ENCODE data around the gene HMCN2. TPM values are rescaled to one million over a fixed set of nuclear protein-coding genes. Genes with fewer than 3 reads are reported as not detected.

The HMCN2 gene
- total RNA-seq, 1 donor from 2014 or later, result 0.06 TPM

DNA sequence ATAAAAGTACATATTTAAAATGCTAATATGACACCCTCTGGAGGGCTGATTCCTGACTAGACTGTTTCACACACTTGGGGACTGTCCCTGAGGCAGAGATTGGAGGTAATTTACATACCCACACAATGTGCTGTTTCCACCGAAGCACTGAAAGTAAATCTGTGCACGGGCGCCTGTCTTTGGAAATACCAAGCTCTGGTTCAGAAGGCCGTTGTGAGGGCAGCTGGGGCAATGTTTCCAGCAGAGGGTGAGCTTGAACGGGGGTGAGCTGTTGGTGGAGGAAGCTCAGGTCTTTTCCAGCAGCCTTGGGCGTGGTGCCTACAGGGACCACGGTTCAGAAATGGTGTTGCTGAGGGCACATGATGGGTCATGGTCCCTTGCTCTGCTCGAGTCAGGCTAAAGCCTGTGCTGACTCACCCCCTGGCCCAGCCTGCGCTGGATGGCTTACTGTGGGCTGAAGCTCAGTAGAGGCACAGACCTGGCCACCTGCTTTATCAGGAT is 25.8 kb upstream of the HMCN2 start:
- DNase-seq (ENCODE audit: low read depth), result peak; percentile 35
- no peak overlapping the region for H3K4me3 ChIP-seq (ENCODE audit: low read depth, low read length)
- TF ChIP-seq, protein P1, sequence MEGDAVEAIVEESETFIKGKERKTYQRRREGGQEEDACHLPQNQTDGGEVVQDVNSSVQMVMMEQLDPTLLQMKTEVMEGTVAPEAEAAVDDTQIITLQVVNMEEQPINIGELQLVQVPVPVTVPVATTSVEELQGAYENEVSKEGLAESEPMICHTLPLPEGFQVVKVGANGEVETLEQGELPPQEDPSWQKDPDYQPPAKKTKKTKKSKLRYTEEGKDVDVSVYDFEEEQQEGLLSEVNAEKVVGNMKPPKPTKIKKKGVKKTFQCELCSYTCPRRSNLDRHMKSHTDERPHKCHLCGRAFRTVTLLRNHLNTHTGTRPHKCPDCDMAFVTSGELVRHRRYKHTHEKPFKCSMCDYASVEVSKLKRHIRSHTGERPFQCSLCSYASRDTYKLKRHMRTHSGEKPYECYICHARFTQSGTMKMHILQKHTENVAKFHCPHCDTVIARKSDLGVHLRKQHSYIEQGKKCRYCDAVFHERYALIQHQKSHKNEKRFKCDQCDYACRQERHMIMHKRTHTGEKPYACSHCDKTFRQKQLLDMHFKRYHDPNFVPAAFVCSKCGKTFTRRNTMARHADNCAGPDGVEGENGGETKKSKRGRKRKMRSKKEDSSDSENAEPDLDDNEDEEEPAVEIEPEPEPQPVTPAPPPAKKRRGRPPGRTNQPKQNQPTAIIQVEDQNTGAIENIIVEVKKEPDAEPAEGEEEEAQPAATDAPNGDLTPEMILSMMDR (conservative IDR thresholded peaks at IDR 0.05; ENCODE audit: low read depth, low read length), result peak; percentile 24

DNA sequence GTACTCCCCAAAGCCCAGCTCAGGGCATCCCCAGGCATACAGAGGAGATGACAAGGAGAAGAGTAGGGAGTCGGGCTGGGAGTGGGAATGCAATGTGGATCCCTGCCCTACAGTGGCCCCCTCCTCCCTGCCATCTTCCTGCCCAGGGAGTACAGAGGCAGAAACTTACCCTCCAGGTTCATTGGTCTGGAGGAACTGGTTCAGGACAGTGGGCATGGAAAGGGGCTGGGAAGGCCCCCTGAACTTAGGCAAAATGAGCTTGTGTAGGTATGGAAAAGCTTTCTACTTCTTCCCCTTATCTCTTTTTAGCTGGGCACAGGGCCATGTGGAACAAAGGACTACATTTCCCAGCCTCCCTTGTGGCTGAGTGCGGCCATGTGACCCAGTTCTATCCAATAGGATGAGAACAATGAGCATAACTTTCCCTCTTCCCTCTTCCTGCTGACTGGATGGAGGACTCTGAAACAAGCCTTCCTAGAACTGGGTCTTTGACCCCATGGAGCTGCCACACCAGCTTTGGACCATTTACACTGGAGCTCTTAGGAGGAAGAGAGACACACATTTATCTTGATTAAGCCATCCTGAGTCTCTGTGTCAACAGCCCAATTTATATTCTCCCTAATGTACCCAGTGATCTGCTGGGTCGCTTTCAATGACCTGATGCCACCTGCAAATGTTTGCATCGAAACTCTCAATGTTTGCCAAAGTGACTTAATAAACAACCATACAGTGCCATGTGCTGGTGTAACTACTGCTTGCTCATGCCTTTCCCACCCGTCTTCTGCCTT is 25.0 kb upstream of the HMCN2 start:
- TF ChIP-seq, protein P1 (conservative IDR thresholded peaks at IDR 0.05; ENCODE audit: low read depth, low read length), result no peak
- no peak for DNase-seq (ENCODE audit: low read depth)
- H3K4me3 ChIP-seq (ENCODE audit: low read depth, low read length), result no peak overlapping the region

DNA sequence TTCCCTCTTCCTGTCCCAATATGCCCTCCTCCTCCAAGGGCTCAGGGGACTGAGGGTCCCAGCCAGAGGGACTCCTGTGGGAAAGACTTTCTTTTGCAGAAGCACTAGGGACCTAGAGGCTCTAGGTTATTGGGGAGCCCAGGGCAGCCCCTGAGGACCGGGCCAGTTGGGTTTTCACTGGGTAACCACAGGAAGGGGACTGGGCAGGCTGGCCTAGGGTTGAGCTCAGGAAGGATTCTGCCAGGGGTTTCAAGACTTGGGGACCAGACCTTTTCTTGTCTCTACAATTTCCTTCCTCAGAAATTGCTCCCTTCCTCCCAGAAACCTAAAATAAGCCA is 24.4 kb upstream of the HMCN2 start:
- TF ChIP-seq, protein P1 (conservative IDR thresholded peaks at IDR 0.05; ENCODE audit: low read depth, low read length), result no peak
- H3K4me3 ChIP-seq (ENCODE audit: low read depth, low read length), result no peak overlapping the region
- no peak for DNase-seq (ENCODE audit: low read depth)

GRCh38 chr9:130242270-130243014 is 23.1 kb upstream of the HMCN2 start:
- TF ChIP-seq, protein P1 (conservative IDR thresholded peaks at IDR 0.05; ENCODE audit: low read depth, low read length), result no peak
- DNase-seq (ENCODE audit: low read depth), result no peak
- peak overlapping the region; percentile 35 for H3K4me3 ChIP-seq (ENCODE audit: low read depth, low read length)

- H3K4me3 ChIP-seq (ENCODE audit: low read depth, low read length), result peak overlapping the region; percentile 35
- TF ChIP-seq, protein P1 (conservative IDR thresholded peaks at IDR 0.05; ENCODE audit: low read depth, low read length), result peak; percentile 87
- no peak for DNase-seq (ENCODE audit: low read depth)
Observed at GRCh38 chr9:130243015-130243881, 22.3 kb upstream of the HMCN2 start.

GRCh38 chr9:130243882-130244170 is 21.7 kb upstream of the HMCN2 start:
- H3K4me3 ChIP-seq (ENCODE audit: low read depth, low read length), result no peak overlapping the region
- TF ChIP-seq, protein P1 (conservative IDR thresholded peaks at IDR 0.05; ENCODE audit: low read depth, low read length), result no peak
- DNase-seq (ENCODE audit: low read depth), result no peak
